GM23338 (cell line): Measurements from ENCODE around the gene CCNI. TPM values are rescaled to one million over a fixed set of nuclear protein-coding genes. Genes with fewer than 3 reads are reported as not detected.

Source experiments
- ATAC-seq: fragments of 200-7000 bp; cut with Tn5 transposase; 3 replicates; pipeline ENCODE4 v1.9.1; 2020
- DNase-seq: peaks from one replicate; pipeline ENCODE4 v3.0.0-alpha.2; 2015; ENCODE audit warnings: low spot score
- H2AFZ ChIP-seq: fragments of 200-600 bp; sonication (generic); 2 replicates; pipeline ENCODE4 v1.8.0; 2016; ENCODE audit warnings: antibody characterized with exemption, mild to moderate bottlenecking, moderate library complexity
- H3F3A ChIP-seq: fragments of 200-600 bp; sonication (generic); replicated peaks from 2 replicates; pipeline ENCODE4 v1.8.0; 2017; ENCODE audit warnings: antibody characterized with exemption, mixed run types, low read depth
- H3K27ac ChIP-seq: fragments of 200-600 bp; sonication (generic); 2 replicates; pipeline ENCODE4 v1.6.1; 2016; ENCODE audit warnings: low read depth
- H3K27me3 ChIP-seq: fragments of 200-600 bp; sonication (generic); 2 replicates; pipeline ENCODE4 v1.8.0; 2016; ENCODE audit warnings: mild to moderate bottlenecking, mixed run types, moderate library complexity; ENCODE audit not compliant: insufficient read depth
- H3K36me3 ChIP-seq: fragments of 200-600 bp; sonication (generic); 2 replicates; pipeline ENCODE4 v1.8.0; 2016; ENCODE audit warnings: mild to moderate bottlenecking; ENCODE audit not compliant: insufficient read depth
- H3K4me1 ChIP-seq: fragments of 200-600 bp; sonication (generic); 2 replicates; pipeline ENCODE4 v1.8.0; 2016; ENCODE audit warnings: mild to moderate bottlenecking, moderate library complexity; ENCODE audit not compliant: insufficient read depth
- H3K4me2 ChIP-seq: fragments of 200-600 bp; sonication (generic); 2 replicates; pipeline ENCODE4 v1.7.1; 2017; ENCODE audit warnings: mixed run types
- H3K4me3 ChIP-seq: fragments of 200-600 bp; sonication (generic); 2 replicates; pipeline ENCODE4 v1.6.1; 2016; ENCODE audit warnings: mixed run types
- H3K79me2 ChIP-seq: fragments of 200-600 bp; sonication (generic); replicated peaks from 2 replicates; pipeline ENCODE4 v1.8.0; 2017; ENCODE audit warnings: mild to moderate bottlenecking; ENCODE audit not compliant: insufficient read depth
- H3K9me2 ChIP-seq: fragments of 200-600 bp; sonication (generic); 2 replicates; pipeline ENCODE4 v1.8.0; 2017; ENCODE audit not compliant: insufficient read depth
- H4K20me1 ChIP-seq: fragments of 200-600 bp; sonication (generic); replicated peaks from 2 replicates; pipeline ENCODE4 v1.8.0; 2017; ENCODE audit warnings: mild to moderate bottlenecking; ENCODE audit not compliant: insufficient read depth
- H3K27ac Mint-ChIP-seq: 2 replicates; pipeline ENCODE4 v1.8.0; 2020; ENCODE audit warnings: inconsistent platforms, mild to moderate bottlenecking, moderate library complexity, mixed read lengths
- H3K27me3 Mint-ChIP-seq: 3 replicates; pipeline ENCODE4 v1.8.0; 2022; ENCODE audit warnings: low read depth, mild to moderate bottlenecking, moderate library complexity, mixed read lengths, inconsistent platforms; ENCODE audit not compliant: insufficient read depth, poor library complexity
- H3K36me3 Mint-ChIP-seq: 3 replicates; pipeline ENCODE4 v1.8.0; 2021; ENCODE audit warnings: low read depth, mild to moderate bottlenecking, inconsistent platforms, moderate library complexity, mixed read lengths
- H3K4me1 Mint-ChIP-seq: 3 replicates; pipeline ENCODE4 v1.8.0; 2020; ENCODE audit warnings: mild to moderate bottlenecking, inconsistent platforms, mixed read lengths
- H3K4me3 Mint-ChIP-seq: 3 replicates; pipeline ENCODE4 v1.8.0; 2021; ENCODE audit warnings: moderate library complexity, mild to moderate bottlenecking, inconsistent platforms, mixed read lengths
- H3K9me3 Mint-ChIP-seq: 3 replicates; pipeline ENCODE4 v1.8.0; 2020; ENCODE audit warnings: moderate library complexity, mild to moderate bottlenecking, inconsistent platforms, mixed read lengths
- CREB1 ChIP-seq: fragments of 250-450 bp; sonication (Bioruptor Pico); IDR thresholded peaks from 2 replicates; pipeline ENCODE4 v1.5.0; 2020; ENCODE audit warnings: low read depth, mild to moderate bottlenecking, moderate library complexity
- CTCF ChIP-seq, 2 experiments: fragments of 200-600 bp in 1 of 2; sonication (generic) in 1 of 2; conservative IDR thresholded peaks; 2 replicates each; pipeline versions ENCODE4 v1.5.1 to v1.6.1; 2016 to 2017; ENCODE audit warnings: antibody characterized with exemption in 2 of 2, low read depth in 2 of 2, mild to moderate bottlenecking in 2 of 2, moderate library complexity in 1 of 2
- ETS1 ChIP-seq: IDR thresholded peaks from 2 replicates; pipeline ENCODE4 v1.6.1; 2016; ENCODE audit warnings: antibody characterized with exemption
- EZH2phosphoT487 ChIP-seq: fragments of 200-600 bp; sonication (generic); IDR thresholded peaks from one replicate; pipeline ENCODE4 v1.8.1; 2018; ENCODE audit warnings: antibody characterized with exemption; ENCODE audit not compliant: unreplicated experiment
- NANOG ChIP-seq: IDR thresholded peaks from 2 replicates; pipeline ENCODE4 v1.6.1; 2016; ENCODE audit warnings: antibody characterized with exemption, borderline replicate concordance
- POLR2AphosphoS5 ChIP-seq: IDR thresholded peaks from 2 replicates; pipeline ENCODE4 v1.6.1; 2016; ENCODE audit warnings: antibody characterized with exemption, low read depth
- STAT1 ChIP-seq: IDR thresholded peaks from one replicate; pipeline ENCODE4 v1.6.1; 2016; ENCODE audit warnings: antibody characterized with exemption; ENCODE audit not compliant: unreplicated experiment
- ZNF331 ChIP-seq: fragments of 250-450 bp; sonication (Bioruptor Pico); IDR thresholded peaks from 2 replicates; pipeline ENCODE4 v1.5.0; 2020; ENCODE audit warnings: low read depth, mild to moderate bottlenecking, moderate library complexity
- ZNF462 ChIP-seq: fragments of 250-450 bp; sonication (Bioruptor Pico); IDR thresholded peaks from 2 replicates; pipeline ENCODE4 v1.5.0; 2020; ENCODE audit warnings: mild to moderate bottlenecking, moderate library complexity
- polyA plus RNA-seq: library from polyadenylated mRNA; unstranded; fragments of >200 nt; fragmentation: Nextera tagmentation; extraction: Ambion mirVana; gene quantifications from 2 replicates; pipeline ENCODE4 v1.2.1, GENCODE V29; 2016
- total RNA-seq: library from RNA; depleted of rRNA; stranded (reverse); fragments of >200 nt; shearing (Covaris generic); gene quantifications from 2 replicates; pipeline ENCODE4 v1.2.3, GENCODE V29; 2014

Gene CCNI
- total and polyA plus RNA-seq, 2 experiments from 2014 or later = 207 to 248 TPM

GRCh38 chr4:77097611-77098010 lies 21.8 kb upstream of the CCNI start (continued):
- TF ChIP-seq ZNF462 (CRISPR knock-in tag) = no peak
- no peak for TF ChIP-seq ETS1
- TF ChIP-seq POLR2AphosphoS5 = no peak
- TF ChIP-seq EZH2phosphoT487 = no peak
- no peak for TF ChIP-seq STAT1

GRCh38 chr4:77095101-77095821 lies 19.5 kb upstream of the CCNI start:
- Mint-ChIP-seq H3K27me3 (no peaks in the 10 kb centered on the region), H3K4me3 (no peak overlapping the region), H3K4me1 (peaks cover 5% of the 10 kb centered on the region; the same call in 2 of the 3 replicates), H3K9me3 (no peaks in the 10 kb centered on the region), H3K36me3 (no peaks in the 10 kb centered on the region), H3K27ac (no peak overlapping the region)
- Histone ChIP-seq H2AFZ (no peak overlapping the region), H3F3A (no peaks in the 10 kb centered on the region), H3K4me1 (no peaks in the 10 kb centered on the region), H3K4me2 (no peak overlapping the region), H3K27ac (no peak overlapping the region), H3K4me3 (no peak overlapping the region), H3K79me2 (no peaks in the 10 kb centered on the region), H3K9me2 (no peaks in the 10 kb centered on the region), H3K27me3 (no peaks in the 10 kb centered on the region), H4K20me1 (no peaks in the 10 kb centered on the region; the same call in 1 of the 2 replicates), H3K36me3 (no peaks in the 10 kb centered on the region)
- ATAC-seq (peak; percentile 100), DNase-seq (peak; percentile 93)
- TF ChIP-seq CREB1 (CRISPR knock-in tag) (peak; percentile 62), NANOG (no peak), CTCF (conservative IDR thresholded peaks at IDR 0.05; ENCODE audit: low read depth in 2 of 2) (peak; percentile 87 to 92), ZNF331 (CRISPR knock-in tag) (no peak)
